Lung (tissue), 12 donors: ENCODE data around the gene KIAA2012. TPM values are rescaled to one million over a fixed set of nuclear protein-coding genes. Genes with fewer than 3 reads are reported as not detected.
"Not testable (repeated sequence)": the region's sequence is repeated elsewhere in the genome, so short reads cannot be mapped to it uniquely, and the experiment has no call there.

ENCODE experiments used
- ATAC-seq: fragments of 200-7000 bp; cut with Tn5 transposase; one replicate; pipeline ENCODE4 v1.9.1; 2020; ENCODE audit warnings: moderate number of reproducible peaks; ENCODE audit not compliant: insufficient read depth, low FRiP score
- DNase-seq, 3 donors: peaks; one replicate each; pipeline ENCODE4 v3.0.0-alpha.2; 2013 to 2017
- H3K27ac ChIP-seq, 2 donors: one replicate each; pipeline ENCODE4 v1.5.1; 2013; ENCODE audit warnings: mild to moderate bottlenecking in 2 of 2, moderate library complexity in 2 of 2, control low read depth in 1 of 2, inconsistent platforms in 1 of 2, low read depth in 1 of 2, low read length in 1 of 2
- H3K27me3 ChIP-seq, 3 donors: one replicate each; pipeline ENCODE4 v1.5.1; 2013; ENCODE audit warnings: low read length in 2 of 3; ENCODE audit not compliant: control insufficient read depth in 3 of 3, insufficient read depth in 3 of 3
- H3K36me3 ChIP-seq, 4 donors: one replicate each; pipeline ENCODE4 v1.5.1; 2013; ENCODE audit warnings: low read length in 4 of 4, mild to moderate bottlenecking in 1 of 4, moderate library complexity in 1 of 4; ENCODE audit not compliant: control insufficient read depth in 4 of 4, insufficient read depth in 4 of 4
- H3K4me1 ChIP-seq, 5 donors: one replicate each; pipeline ENCODE4 v1.5.1; 2013; ENCODE audit warnings: low read length in 5 of 5, mild to moderate bottlenecking in 2 of 5, moderate library complexity in 1 of 5; ENCODE audit not compliant: control insufficient read depth in 5 of 5, insufficient read depth in 5 of 5
- H3K4me3 ChIP-seq: one replicate; pipeline ENCODE4 v1.5.1; 2013; ENCODE audit warnings: mild to moderate bottlenecking, control low read depth, moderate library complexity
- H3K9ac ChIP-seq, 2 donors: one replicate each; pipeline ENCODE4 v1.5.1; 2013; ENCODE audit warnings: low read length in 2 of 2, control low read depth in 1 of 2; ENCODE audit not compliant: insufficient read depth in 1 of 2
- H3K9me3 ChIP-seq, 4 donors: one replicate each; pipeline ENCODE4 v1.5.1; 2013; ENCODE audit warnings: low read length in 3 of 4, mild to moderate bottlenecking in 1 of 4, moderate library complexity in 1 of 4; ENCODE audit not compliant: control insufficient read depth in 4 of 4, insufficient read depth in 3 of 4
- WGBS, 2 donors: extraction: QIAGEN DNeasy Blood & Tissue Kit; methylation state at CpG; one replicate each; pipeline ENCODE4 v1.1.7; 2013; 5-methylcytosine and 5-hydroxymethylcytosine counted together
- polyA plus RNA-seq, 2 donors: library from polyadenylated mRNA; stranded (reverse); fragments of 200-250 nt; gene quantifications; one replicate each; pipeline ENCODE4 v1.2.1, GENCODE V29; 2013
- total RNA-seq, 2 donors: library from RNA; depleted of rRNA in 1 of 2; stranded (reverse); fragments of >200 nt in 1 of 2; gene quantifications; one replicate each; pipeline ENCODE4 v1.2.1, GENCODE V29; 2014 to 2021
- TF ChIP-seq, protein P1 (sequence below): IDR thresholded peaks from 2 replicates; pipeline ENCODE4 v1.5.1; 2012; ENCODE audit warnings: mild to moderate bottlenecking; ENCODE audit errors: control extremely low read depth, extremely low read depth
- donor health status: control.
- donor health status: control.
- donor health status: Bipolar disorder and iron deficiency.
- donor health status: healthy.
- donor health status: DM: yes; HTN: yes; CAD: no.

The KIAA2012 gene
- total and polyA plus RNA-seq, 4 donors: 0.69 to 8.5 (median 3.6) TPM

DNA sequence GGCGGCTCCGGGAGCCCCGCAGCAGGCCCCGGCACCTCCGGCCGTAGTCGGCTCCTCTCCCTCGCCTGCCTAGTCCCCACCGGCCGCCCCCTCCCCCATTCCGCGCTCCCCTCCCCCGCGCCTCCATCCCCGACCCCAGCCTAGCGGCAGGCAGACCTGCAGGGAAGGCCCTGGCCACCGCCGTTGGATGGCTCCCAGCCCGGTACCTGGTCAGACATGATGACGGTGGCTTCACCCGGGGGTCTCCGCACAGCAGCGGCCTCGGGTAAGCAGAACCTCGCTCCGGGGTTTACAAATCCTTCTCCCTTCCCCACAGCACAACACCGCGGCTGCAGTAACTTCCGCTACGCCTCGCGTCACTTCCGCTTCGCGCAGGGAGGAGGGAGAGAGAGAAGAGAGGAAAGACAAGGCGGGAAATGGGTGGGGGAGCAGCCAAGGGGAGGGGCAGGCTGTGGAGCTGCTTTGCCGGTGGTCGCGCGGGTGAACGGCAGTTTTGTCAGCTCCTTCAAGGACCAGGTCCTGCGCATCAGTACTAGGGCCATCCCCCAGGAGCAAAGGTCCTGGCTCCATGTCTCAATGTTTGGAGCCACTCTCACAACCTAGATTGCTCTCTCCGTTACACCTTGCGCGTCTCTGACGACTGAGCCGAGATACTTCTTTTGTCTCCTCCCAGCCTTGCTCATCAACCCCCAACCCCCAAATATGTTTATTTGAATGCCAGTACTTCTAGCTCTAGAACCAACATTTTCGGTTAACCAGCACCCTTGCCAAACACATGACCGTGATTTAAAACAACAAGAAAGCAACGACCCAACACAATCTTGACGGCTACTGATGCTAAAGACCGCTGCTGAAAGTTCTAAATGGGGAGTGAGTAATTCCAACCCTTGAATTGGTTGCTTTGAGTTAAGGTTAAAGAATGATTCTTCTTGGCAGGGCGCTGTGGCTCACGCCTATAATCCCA lies 165.5 kb downstream of the KIAA2012 start, which contains the start of gene SUMO1:
TSS of gene SUMO1 (minus strand) at position 364 of the 964 bp plus-strand sequence. CDS start at position 218, 146 bp downstream.
- DNase-seq (peak; percentile 96 to 98 (median 97)), ATAC-seq (peak; percentile 93)
- peak within 1 kb of the TSS; percentile 96 for H3K4me3 ChIP-seq
- H3K27me3 ChIP-seq: no peaks in the 10 kb centered on the region
- TF ChIP-seq, protein P1, sequence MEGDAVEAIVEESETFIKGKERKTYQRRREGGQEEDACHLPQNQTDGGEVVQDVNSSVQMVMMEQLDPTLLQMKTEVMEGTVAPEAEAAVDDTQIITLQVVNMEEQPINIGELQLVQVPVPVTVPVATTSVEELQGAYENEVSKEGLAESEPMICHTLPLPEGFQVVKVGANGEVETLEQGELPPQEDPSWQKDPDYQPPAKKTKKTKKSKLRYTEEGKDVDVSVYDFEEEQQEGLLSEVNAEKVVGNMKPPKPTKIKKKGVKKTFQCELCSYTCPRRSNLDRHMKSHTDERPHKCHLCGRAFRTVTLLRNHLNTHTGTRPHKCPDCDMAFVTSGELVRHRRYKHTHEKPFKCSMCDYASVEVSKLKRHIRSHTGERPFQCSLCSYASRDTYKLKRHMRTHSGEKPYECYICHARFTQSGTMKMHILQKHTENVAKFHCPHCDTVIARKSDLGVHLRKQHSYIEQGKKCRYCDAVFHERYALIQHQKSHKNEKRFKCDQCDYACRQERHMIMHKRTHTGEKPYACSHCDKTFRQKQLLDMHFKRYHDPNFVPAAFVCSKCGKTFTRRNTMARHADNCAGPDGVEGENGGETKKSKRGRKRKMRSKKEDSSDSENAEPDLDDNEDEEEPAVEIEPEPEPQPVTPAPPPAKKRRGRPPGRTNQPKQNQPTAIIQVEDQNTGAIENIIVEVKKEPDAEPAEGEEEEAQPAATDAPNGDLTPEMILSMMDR: no peak
- peak within 1 kb of the TSS; percentile 87 to 97 for H3K27ac ChIP-seq
- no peaks in the 10 kb centered on the region for H3K9me3 ChIP-seq
- peaks cover 0 to 12% (median 4%) of the 10 kb centered on the region in 5 donors for H3K4me1 ChIP-seq
- H3K9ac ChIP-seq: peak within 1 kb of the TSS; percentile 83 to 89
- peaks cover 0 to 1% (median 0%) of the 10 kb centered on the region in 4 donors for H3K36me3 ChIP-seq
- WGBS, 2 donors: 3 to 5% methylated on average over 46 to 47 of the region's 54 CpGs

DNA sequence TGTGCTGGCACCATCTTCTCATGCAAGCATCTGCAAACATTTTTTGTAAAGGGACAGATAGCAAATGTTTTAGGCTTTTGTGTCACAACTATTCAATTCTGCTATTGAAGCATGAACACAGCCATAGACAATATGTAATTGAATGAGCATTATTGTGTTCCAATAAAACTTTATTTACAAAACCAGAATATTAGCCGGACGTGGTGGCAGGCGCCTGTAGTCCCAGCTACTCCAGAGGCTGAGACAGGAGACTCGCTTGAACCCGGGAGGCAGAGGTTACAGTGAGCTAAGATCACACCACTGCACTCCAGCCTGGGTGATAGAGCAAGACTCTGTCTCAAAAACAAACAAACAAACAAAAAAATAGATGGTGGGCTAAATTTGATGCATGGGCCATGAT lies 174.7 kb downstream of the KIAA2012 start:
- not testable (repeated sequence) for H3K9me3 ChIP-seq, H3K36me3 ChIP-seq
- WGBS, 2 donors: 94 to 97% methylated on average over 5 of the region's 5 CpGs

DNA sequence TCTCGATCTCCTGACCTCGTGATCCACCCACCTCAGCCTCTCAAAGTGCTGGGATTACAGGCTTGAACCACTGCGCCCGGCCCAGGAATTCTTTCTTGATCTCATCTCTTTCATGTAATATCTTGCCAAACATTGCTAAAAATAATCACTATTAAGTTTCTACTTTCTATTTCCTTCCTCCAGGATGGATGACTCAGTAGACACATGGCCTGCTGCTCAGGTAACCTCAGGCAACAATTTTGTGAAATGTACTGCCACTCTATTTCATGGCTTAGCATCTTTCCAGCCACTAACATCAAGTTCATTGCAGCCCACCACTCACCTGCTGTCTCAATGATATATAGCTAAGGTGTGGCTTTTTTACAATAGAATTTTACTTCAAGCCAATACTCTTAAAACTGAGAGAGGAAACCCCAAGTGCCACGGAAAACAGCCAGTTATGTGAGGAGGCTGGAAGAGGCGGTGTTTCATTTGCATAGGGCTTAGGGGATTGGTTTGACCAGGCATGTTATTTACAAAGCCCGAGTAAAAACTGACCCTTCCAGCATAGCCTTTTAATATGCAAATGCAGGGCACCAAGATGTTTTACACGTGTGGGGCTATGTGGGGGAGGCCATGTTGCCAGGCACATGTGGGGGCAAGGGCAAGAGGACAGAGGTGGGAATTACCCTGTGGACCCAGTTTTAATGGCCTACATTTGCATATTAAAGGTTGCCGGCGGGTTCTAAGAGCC lies 176.6 kb downstream of the KIAA2012 start:
- Histone ChIP-seq H3K9me3 (peaks cover 0 to 4% (median 0%) of the 10 kb centered on the region in 4 donors), H3K4me3 (no peak overlapping the region), H3K36me3 (no peaks in the 10 kb centered on the region), H3K9ac (no peak overlapping the region), H3K27me3 (no peaks in the 10 kb centered on the region), H3K4me1 (no peaks in the 10 kb centered on the region), H3K27ac (no peak overlapping the region)
- ATAC-seq (no peak), DNase-seq (no peak)
- TF ChIP-seq, protein P1: no peak
- WGBS, 2 donors: 68 to 79% methylated on average over 10 of the region's 10 CpGs

More for the DNA sequence above, 174.7 kb downstream of the KIAA2012 start:
- H3K4me3 ChIP-seq, H3K27ac ChIP-seq, H3K9ac ChIP-seq, DNase-seq, ATAC-seq, H3K4me1 ChIP-seq, H3K27me3 ChIP-seq: not testable (repeated sequence)

DNA sequence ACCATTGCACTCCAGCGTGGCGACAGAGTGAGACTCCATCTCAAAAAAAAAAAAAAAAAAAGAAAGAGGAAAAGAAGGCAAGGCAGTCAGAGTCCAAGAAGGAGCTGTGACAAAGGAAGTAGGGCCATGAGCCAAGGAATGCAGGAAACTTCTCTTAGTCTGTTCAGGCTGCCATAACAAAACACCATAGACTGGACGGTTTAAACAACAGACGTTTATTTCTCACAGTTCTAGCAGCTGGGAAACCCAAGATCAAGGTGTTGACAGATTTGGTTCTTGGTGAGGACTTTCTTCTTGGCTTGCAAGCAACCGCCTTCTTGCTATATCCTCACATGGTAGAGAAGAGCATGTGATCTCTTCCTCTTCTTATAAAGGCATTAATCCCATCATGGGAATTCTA lies 178.4 kb downstream of the KIAA2012 start:
- ATAC-seq: no peak
- Histone ChIP-seq H3K36me3 (no peaks in the 10 kb centered on the region), H3K4me1 (no peaks in the 10 kb centered on the region), H3K9ac (no peak overlapping the region), H3K9me3 (peaks cover 0 to 4% (median 0%) of the 10 kb centered on the region in 4 donors), H3K4me3 (no peak overlapping the region), H3K27me3 (no peaks in the 10 kb centered on the region), H3K27ac (no peak overlapping the region)
- TF ChIP-seq, protein P1: no peak
- DNase-seq: peak in 1 of 3 donors; percentile 33
- WGBS, 2 donors: 65 to 70% methylated on average over 5 of the region's 5 CpGs
